Measurements from ENCODE around the gene SUPT5H.

The SUPT5H gene

DNA sequence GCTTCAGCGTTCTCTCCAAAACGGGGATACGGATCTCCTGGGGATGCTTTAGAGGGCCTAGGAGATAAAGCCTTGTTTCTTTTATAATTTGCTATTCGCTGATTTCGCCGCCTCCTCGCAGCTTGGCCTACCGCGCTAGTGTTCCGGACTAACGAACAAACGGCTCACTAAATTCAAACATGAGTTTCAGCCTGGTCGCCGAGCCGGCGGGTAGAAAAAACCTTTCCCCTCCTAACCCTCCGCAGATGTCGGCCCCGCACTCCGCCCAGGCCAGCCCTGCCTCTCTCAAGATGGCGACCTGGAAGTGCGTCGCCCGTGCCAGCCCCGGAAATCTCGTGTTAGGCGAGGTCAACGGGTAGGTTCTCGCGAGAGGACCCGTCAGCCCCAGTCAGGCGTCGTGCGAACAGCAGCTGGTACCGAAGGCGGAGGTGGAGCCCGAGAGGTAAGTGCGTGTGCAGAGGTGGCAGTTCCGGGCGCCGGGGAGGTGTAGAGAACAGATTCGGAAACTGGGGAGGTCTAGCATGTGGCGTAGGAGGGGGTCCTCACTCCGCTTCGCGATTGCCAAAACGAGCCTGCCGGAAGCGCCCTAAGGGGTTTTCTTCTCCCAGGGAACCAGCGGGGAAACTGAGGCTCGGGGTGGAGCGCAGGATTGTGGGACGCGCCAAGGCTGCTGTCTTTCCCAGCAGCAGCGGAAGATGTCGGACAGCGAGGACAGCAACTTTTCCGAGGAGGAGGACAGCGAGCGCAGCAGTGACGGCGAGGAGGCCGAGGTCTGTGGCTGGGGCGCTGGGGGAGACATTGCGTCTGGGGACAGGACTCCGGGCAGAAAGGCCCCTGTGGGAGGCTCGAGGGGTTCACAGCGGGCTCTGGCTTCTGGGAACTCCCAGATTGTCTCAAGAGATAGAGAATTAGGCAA is at the start of gene SUPT5H:
Gene SUPT5H, plus strand, starts transcription at position 387 of the 916 bp plus-strand sequence. Its CDS starts 309 bp downstream, at position 696.
- no peak for FAIRE-seq

DNA sequence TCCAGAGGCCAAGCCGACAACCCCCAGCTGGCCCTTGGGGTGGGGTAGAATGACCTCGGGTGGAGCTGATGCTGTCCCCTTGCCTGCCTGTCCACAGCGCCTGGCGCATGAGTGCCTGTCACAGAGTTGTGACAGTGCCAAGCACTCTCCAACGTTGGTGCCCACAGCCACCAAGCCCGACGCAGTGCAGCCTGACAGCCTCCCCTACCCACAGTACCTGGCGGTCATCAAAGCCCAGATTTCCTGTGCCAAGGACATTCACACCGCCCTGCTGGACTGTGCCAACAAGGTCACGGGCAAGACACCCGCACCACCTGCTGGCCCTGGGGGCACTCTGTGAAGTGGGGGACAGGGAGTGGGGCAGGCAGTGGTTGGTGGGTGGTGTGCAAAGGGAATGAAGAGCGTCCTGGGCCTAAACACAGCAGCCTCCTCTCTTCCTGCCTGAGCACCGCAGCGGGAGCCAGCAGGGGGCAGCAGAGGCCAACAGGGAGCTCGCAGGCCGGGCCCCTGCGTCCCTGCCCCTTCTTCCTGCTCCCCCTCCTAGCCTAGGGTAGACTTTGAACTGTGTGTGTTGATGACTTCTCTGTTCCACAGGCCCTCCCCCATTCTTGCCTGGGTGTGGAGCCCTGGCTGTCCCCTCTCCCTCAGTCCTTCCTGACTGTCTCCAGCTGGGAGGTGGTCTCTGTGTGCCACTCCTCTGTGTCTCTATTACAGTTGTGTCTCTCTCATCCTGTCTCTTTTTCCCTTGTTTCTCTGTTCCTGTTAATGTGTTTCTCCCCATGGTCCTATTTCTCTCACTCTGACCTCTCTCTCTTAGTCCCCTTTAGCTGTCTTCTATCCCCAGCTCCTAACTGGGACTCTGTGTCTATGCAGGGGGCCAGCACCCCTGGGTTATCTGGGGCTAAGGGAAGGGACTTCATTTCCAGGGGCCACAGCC is 47.8 kb upstream of the SUPT5H start:
- FAIRE-seq = no peak

DNA sequence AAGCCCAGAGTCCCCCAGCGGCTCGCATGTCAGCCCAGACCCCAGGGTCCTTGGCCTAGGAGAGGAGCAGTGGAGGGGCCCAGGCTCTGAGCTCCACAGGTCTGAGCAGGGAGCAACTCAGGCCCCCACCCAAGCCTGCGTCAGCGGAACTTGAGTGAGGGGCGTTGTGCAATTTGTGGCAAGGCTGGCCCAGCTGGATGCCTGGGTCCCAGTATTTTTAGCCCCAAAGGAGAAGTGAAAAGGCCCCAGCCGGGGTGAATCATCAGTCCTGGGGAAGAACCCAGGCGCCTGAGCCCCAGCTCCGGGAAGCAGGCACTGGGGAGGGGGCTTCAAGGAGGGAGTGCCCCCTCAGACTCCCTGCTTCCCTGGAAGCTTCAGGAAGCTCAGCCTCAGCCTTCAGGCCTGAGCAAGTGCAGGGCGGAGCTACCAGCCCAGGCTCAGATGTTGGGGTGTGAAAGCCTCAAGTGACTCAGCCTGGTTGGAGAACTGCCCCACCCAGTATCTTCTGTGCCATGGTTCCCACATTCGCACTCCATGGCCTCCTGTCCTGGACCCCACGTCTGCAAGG is 47.0 kb upstream of the SUPT5H start:
- FAIRE-seq = no peak

DNA sequence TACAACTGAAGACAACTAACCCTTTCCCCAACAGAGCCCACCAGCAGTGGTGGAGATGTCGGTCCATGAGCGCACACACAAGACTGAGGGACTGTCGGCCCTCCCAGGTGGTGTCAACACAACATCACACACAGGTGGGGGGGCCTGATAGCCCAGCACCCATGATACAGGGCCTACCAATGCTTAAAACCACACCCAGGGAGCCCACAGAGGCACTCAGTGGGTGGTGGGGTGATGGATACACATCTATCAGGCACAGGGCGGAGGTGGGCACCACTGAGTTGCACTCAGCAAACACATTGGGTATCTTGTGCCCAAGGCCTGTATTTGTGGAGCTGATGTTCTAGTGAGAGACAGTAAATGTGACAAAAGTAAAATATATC is 45.7 kb upstream of the SUPT5H start:
- FAIRE-seq = no peak

DNA sequence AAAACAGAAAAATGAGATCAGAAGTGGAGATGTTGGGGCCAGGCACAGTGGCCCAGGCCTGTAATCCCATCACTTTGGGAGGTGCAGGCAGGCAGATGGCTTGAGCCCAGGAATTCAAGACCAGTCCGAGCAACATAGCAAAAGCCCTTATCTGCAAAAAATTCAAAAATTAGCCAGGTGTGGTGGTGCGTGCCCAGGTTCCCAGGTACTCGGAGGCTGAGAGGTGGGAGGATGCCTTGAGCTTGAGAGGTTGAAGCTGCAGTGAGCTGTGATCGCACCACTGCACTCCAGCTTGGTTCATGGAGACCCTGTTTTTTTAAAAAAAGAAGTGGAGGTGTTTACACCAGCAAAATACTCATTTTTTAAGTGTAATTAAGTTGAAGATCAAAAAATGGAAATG is 45.3 kb upstream of the SUPT5H start:
- FAIRE-seq = no peak

DNA sequence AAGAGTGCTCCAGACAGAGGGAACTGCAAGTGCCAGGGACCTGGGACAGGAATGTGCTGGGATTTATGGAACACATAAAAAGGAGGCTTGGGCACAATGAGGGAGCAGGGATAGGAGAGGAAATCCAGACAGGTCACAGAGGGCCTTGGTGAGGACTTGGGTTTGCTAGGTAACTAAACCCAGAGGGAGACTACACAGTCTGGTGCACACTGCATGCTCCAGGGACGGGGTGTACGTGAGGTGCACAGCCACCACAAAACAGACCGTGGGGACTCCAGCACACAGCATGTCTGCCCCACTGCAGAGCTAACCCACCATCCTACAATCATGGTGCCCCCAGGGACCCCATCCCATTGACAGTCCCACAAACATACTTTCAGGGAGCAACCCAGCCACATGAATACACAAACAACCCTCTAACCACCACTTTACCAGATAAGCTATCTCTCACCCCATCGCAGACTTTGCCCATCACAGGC is 44.3 kb upstream of the SUPT5H start:
- FAIRE-seq = no peak

DNA sequence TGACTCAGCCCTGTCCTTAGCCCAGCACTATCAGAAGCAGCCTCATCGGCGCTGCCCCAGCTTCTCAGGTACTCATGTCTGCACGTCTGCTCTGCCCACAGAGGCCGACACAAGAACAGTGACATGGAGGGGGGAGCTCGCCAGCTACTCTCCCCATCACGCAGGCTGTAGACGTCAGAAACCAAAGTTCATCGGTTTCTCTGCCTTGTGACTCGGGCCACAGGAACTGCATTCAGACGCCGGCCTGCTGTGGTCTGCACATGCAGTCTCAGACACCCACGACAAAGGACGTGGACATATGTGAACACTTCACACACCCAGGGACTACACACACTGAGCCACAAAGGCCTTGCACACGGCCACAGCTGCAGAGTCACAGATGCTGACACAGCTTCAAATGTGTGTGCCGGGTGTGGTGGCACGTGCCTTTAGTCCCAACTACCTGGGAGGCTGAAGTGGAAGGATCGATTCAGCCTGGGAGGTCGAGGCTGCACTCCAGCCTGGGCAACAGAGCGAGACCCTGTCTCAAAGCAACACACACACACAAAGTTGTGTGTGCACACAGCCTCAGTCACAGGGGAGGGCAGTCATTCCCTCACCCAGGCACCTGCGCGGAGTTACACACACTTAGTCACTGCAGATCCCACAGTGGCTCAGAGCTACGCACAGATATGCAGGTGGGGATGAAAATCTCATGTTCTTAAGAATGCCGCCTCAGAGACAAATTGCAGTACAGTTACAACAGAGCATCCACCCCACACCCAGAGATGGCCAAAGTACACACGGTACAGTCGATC is 43.6 kb upstream of the SUPT5H start:
- FAIRE-seq = no peak

DNA sequence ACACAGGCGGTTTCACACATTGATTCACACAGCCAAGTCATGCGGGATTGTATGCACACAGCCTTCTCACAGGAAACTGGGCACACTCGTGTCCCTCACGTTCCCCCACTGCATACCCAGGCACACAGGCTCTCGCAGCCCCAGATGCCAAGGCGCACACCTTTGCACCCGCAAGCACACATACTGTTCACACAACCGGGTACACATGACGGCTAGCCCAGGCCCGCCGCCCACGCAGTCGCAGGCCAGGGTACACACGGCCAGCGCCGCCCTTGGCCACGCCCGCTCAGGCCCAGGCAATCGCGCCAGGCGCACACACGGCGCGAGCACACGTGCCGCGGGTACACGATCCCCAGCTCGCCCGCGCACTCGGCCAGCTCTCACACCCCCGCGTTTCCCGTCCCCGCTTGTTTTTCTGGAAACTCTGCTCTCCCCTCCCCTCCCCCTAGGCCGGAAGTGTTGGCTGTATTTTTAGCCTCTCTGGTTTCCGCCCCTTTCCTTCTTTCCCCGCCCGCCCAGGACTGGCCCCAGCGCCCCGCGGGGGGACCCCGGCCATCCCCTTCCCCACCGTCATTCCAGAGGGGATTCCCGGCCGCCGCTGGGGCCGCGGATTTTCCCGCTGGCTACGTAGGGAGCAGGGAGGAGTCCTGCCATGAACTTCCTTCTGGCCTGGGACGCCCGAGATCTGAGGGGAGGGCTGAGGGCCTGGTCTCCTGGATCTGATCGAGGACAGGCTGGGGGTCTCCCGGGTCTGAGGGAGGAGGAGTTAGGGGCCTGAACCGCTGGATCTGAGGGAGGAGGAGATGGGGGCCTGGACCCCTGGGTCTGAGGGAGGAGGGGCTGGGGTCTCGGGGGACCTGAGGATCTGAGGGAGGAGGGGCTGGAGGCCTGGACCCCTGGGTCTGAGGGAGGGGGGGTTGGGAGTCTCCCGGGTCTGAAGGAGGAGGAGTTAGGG is 42.8 kb upstream of the SUPT5H start:
- no peak for FAIRE-seq

DNA sequence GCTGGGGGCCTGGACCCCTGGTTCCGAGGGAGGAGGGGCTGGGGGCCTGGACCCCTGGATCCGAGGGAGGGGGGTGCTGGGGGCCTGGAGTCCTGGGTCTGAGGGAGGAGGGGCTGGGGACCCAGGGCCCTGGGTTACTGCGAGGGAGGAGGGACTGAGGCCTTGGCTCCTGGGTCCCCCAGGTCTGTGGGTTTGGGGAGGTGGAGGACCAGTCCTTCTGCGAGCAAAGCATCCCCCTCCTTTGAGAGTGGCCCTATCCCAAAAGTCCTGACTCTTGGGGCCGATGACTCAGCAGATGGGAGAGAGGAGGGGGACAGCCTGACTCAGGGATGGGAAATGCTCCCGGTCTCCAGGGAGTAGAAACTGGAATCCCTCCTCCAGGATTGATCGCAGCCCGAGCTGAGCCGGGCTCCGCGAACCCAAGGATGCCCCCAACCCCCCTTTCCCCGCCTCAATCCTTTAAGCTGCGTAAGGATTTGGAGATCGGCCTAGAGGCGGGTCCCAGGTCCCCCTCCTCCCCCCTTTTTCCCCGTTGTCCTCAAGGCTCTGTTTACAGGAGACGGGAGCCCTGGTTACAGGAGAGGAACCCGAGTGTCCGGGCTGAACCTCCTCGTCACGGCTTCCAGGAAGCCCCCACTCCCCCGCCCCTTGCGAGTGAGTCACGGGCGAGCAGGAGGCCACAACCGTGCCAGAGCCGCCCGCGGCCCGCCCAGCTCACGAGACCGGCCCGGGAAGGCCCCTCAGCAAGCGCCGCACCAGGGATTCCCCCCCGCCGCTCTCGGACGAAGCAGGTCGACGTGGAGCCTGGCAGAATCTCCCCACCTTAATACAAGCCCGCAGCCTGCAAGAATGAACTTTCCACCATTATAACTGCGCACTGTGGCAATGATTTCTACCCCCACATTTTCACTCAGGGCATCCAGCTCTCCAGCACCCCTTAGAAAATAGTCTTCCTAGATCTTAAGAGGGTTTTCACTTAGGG is 41.8 kb upstream of the SUPT5H start:
- no peak for FAIRE-seq

DNA sequence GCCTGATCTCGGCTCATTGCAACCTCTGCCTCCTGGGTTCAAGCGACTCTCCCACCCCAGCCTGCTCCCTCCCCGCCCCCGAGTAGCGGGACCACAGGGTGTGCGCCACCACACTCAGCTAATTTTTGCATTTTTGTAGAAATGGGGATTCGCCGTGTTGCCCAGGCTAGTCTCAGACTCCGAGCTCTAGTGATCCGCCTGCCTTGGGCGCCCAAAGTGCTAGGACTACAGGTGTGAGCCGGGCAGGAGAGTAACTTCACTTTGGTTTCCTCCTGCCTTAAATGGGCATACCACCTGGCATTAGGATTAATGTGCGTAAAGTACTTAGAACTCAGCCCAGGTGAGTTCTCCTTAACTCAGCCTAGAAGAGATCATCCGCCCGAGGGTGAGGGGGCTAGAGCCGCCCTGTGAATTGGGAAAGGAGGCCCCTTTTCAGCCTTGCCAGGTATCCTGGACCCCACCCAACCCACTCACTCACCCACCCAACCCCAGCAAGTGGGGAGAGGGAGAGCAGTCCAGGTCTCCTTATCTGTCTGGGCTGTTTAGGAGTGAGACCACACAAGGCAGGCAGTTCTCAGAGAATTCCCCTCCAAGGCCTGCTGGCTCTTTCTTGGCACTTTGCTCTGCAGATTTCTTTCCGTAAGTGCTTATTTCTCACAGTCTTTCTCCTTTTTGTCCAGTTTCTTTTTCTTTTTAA is 40.0 kb upstream of the SUPT5H start:
- FAIRE-seq = no peak

DNA sequence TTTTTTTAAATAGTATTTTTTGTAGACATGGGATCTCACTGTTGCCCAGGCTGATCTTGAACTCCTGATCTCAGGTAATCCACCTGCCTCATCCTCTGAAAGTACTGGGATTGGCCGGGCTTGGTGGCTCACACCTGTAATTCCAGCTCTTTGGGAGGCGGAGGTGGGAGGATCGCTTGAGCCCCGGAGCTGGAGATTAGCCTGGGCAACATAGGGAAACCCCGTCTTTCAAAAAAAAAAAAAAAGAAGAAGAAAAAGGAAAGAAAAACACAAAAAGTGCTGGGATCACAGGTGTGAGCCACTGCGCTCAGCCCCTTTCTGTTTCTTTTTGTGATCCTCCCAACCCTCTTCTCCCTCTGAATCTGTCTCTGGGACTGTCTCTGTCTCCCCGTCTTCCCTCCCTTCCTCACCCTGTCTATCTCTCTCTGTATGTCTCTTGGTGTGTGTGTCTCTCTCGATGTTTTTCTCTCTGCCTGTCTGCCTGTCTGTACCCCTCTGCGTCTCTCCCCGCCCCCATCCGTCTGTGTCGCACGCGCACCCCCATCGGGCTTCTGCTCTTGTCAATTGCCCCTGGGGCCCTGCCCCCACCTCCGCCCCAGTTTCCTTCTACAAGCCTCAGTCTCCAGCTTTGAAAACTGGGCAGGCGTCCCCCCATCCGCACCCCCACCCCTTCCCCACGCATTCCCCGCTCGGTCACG is 39.3 kb upstream of the SUPT5H start:
- FAIRE-seq = no peak

DNA sequence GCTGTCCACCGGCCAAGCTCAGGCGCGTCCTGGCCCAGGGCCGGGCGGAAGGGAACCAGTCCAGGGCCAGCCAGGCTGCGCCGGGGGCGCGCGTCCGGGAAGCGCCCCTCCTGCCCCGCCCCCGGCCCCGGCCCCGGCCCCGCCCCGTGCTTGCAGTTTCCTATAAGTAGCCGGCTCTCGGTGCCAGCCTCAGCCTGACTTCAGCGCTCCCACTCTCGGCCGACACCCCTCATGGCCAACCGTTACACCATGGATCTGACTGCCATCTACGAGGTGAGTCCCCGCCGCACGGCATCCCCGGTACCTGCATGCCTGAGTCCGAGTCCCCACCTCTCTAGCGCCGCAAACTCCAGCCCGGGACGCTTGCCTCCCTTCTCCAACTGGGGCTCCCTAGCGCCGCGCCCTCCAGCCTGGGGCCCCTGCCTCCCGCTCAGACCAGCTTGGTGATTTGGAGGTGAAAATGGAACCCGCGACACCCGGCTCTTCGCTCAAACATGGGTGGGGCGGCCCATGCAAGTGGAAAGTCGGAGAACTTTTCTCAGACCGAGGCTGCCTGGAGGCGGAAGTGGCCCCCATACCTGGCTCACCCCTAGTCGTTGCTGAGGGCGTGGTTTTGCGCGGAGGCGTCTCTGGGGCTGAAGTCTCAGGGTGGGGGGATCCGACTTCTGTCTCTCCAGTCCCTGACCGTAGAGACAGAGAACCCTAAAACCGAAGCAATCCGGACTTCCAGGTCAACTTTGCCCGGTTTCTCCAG is 38.5 kb upstream of the SUPT5H start, which contains the start of gene ZFP36:
Gene ZFP36, plus strand, starts transcription at position 192 of the 754 bp plus-strand sequence. Its CDS starts 58 bp downstream, at position 250.
- no peak for FAIRE-seq

DNA sequence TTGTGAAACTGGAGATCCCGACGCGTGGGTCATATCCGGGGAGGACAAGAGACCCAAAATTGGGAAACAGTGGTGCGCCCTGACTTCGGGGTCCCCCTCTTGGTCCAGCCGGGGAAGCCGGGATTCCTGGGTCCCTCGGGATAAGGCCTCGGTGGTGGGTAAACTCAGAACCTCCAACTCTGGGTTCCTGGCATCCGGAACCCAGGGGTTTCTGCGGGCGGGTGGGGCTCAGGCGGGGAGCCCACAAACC is 38.0 kb upstream of the SUPT5H start:
- FAIRE-seq = no peak

DNA sequence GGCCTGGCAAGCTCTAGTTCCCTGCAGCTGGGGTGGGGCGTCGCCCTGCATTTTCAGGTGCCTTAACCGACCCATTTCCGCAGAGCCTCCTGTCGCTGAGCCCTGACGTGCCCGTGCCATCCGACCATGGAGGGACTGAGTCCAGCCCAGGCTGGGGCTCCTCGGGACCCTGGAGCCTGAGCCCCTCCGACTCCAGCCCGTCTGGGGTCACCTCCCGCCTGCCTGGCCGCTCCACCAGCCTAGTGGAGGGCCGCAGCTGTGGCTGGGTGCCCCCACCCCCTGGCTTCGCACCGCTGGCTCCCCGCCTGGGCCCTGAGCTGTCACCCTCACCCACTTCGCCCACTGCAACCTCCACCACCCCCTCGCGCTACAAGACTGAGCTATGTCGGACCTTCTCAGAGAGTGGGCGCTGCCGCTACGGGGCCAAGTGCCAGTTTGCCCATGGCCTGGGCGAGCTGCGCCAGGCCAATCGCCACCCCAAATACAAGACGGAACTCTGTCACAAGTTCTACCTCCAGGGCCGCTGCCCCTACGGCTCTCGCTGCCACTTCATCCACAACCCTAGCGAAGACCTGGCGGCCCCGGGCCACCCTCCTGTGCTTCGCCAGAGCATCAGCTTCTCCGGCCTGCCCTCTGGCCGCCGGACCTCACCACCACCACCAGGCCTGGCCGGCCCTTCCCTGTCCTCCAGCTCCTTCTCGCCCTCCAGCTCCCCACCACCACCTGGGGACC is 37.6 kb upstream of the SUPT5H start:
- FAIRE-seq = no peak

DNA sequence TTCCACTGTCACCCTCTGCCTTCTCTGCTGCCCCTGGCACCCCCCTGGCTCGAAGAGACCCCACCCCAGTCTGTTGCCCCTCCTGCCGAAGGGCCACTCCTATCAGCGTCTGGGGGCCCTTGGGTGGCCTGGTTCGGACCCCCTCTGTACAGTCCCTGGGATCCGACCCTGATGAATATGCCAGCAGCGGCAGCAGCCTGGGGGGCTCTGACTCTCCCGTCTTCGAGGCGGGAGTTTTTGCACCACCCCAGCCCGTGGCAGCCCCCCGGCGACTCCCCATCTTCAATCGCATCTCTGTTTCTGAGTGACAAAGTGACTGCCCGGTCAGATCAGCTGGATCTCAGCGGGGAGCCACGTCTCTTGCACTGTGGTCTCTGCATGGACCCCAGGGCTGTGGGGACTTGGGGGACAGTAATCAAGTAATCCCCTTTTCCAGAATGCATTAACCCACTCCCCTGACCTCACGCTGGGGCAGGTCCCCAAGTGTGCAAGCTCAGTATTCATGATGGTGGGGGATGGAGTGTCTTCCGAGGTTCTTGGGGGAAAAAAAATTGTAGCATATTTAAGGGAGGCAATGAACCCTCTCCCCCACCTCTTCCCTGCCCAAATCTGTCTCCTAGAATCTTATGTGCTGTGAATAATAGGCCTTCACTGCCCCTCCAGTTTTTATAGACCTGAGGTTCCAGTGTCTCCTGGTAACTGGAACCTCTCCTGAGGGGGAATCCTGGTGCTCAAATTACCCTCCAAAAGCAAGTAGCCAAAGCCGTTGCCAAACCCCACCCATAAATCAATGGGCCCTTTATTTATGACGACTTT is 36.8 kb upstream of the SUPT5H start:
- no peak for FAIRE-seq

All from colon (tissue), 2 donors.